Hematopoietic multipotent progenitor cell (in vitro differentiated cells): ENCODE measurements around the gene TNFRSF11A. TPM values are rescaled to one million over a fixed set of nuclear protein-coding genes. Genes with fewer than 3 reads are reported as not detected.

ENCODE experiments used
- DNase-seq, 3 donors: peaks; one replicate each; pipeline ENCODE4 v3.0.0-alpha.2; 2011 to 2015; ENCODE audit warnings: low read depth in 2 of 3, low spot score in 2 of 3
- total RNA-seq: library from RNA; depleted of rRNA; stranded (reverse); fragments of >200 nt; gene quantifications from one replicate; pipeline ENCODE4 v1.2.3, GENCODE V29; 2012

The TNFRSF11A gene
- total RNA-seq, 1 donor: 2.2 TPM

GRCh38 chr18:62377131-62377807 lies 52.2 kb downstream of the TNFRSF11A start:
- DNase-seq: no peak

- no peak for DNase-seq
Observed at GRCh38 chr18:62379051-62379450, 53.9 kb downstream of the TNFRSF11A start.

GRCh38 chr18:62381373-62381772 lies 56.3 kb downstream of the TNFRSF11A start:
- no peak for DNase-seq

GRCh38 chr18:62384068-62384467 lies 59.0 kb downstream of the TNFRSF11A start:
- no peak for DNase-seq

- DNase-seq: no peak
Observed at GRCh38 chr18:62384610-62385097, 59.5 kb downstream of the TNFRSF11A start.

- DNase-seq: no peak
Observed at GRCh38 chr18:62386091-62386490, 61.0 kb downstream of the TNFRSF11A start.

- no peak for DNase-seq
Observed at GRCh38 chr18:62386601-62387000, 61.5 kb downstream of the TNFRSF11A start.

- DNase-seq: no peak
Observed at GRCh38 chr18:62387257-62387656, 62.1 kb downstream of the TNFRSF11A start.

- DNase-seq: no peak
Observed at GRCh38 chr18:62388855-62389760, 64.0 kb downstream of the TNFRSF11A start.

- no peak for DNase-seq
Observed at GRCh38 chr18:62389761-62390481, 64.8 kb downstream of the TNFRSF11A start.

- no peak for DNase-seq
Observed at GRCh38 chr18:62394006-62394763, 69.1 kb downstream of the TNFRSF11A start.

GRCh38 chr18:62396381-62396780 lies 71.3 kb downstream of the TNFRSF11A start:
- no peak for DNase-seq

GRCh38 chr18:62396967-62397366 lies 71.9 kb downstream of the TNFRSF11A start:
- no peak for DNase-seq

- DNase-seq: no peak
Observed at GRCh38 chr18:62398291-62398690, 73.2 kb downstream of the TNFRSF11A start.

- peak in 1 of 3 donors; percentile 6 for DNase-seq
Observed at GRCh38 chr18:62399276-62399675, 74.2 kb downstream of the TNFRSF11A start.

- DNase-seq: peak in 1 of 3 donors; percentile 14
Observed at GRCh38 chr18:62399781-62400308, 74.7 kb downstream of the TNFRSF11A start.

- no peak for DNase-seq
Observed at GRCh38 chr18:62400916-62401315, 75.8 kb downstream of the TNFRSF11A start.

- DNase-seq: no peak
Observed at GRCh38 chr18:62402342-62402948, 77.3 kb downstream of the TNFRSF11A start.

GRCh38 chr18:62403120-62403519 lies 78.0 kb downstream of the TNFRSF11A start:
- no peak for DNase-seq

- no peak for DNase-seq
Observed at GRCh38 chr18:62404881-62405280, 79.8 kb downstream of the TNFRSF11A start.
